PFSK-1 (cell line): ENCODE measurements around the gene PPP4R3A.

Experiments
- REST ChIP-seq, 2 experiments: IDR thresholded peaks; 2 replicates each; pipeline versions ENCODE4 v1.6.1 to v1.8.0; 2011 to 2012; ENCODE audit warnings: low read depth in 2 of 2, low read length in 2 of 2, control low read depth in 1 of 2, inconsistent platforms in 1 of 2, mild to moderate bottlenecking in 1 of 2, moderate library complexity in 1 of 2; ENCODE audit not compliant: insufficient read depth in 1 of 2
- TAF1 ChIP-seq: IDR thresholded peaks from 2 replicates; pipeline ENCODE4 v1.6.1; 2012; ENCODE audit warnings: low read length, control low read depth, borderline replicate concordance; ENCODE audit not compliant: insufficient read depth

- TF ChIP-seq TAF1 (no peak), REST (IDR thresholded peaks at IDR 0.05; ENCODE audit: insufficient read depth in 1 of 2, low read depth in 2 of 2, low read length in 2 of 2) (no peak)
These were observed 25.4 kb downstream of the PPP4R3A start for GRCh38 chr14:91484744-91485143.
